Hepatic stellate cell (primary cell): Measurements from ENCODE around the gene PTPRD.
A peak's percentile ranks its signal among the peaks of the same experiment; 100 is the strongest.

ENCODE experiments used
- DNase-seq: peaks from one replicate; pipeline ENCODE4 v3.0.0; 2011; ENCODE audit warnings: low spot score

The PTPRD gene

GRCh38 chr9:8382777-8383527, 2229.8 kb downstream of the PTPRD start:
- DNase-seq, result no peak

- DNase-seq, result no peak
These were observed 2230.5 kb downstream of the PTPRD start for GRCh38 chr9:8382266-8382665.

- no peak for DNase-seq
These were observed 2231.2 kb downstream of the PTPRD start for GRCh38 chr9:8381601-8382000.

GRCh38 chr9:8374471-8374870, 2238.3 kb downstream of the PTPRD start:
- DNase-seq, result no peak

GRCh38 chr9:8371686-8372085, 2241.1 kb downstream of the PTPRD start:
- no peak for DNase-seq

GRCh38 chr9:8366161-8366926, 2246.5 kb downstream of the PTPRD start:
- no peak for DNase-seq

GRCh38 chr9:8365466-8366160, 2247.2 kb downstream of the PTPRD start:
- no peak for DNase-seq

- DNase-seq, result peak; percentile 0
These were observed 2247.8 kb downstream of the PTPRD start for GRCh38 chr9:8365029-8365428.

GRCh38 chr9:8364026-8364752, 2248.6 kb downstream of the PTPRD start:
- DNase-seq, result no peak

- DNase-seq, result no peak
These were observed 2250.6 kb downstream of the PTPRD start for GRCh38 chr9:8362250-8362649.

GRCh38 chr9:8361364-8361763, 2251.4 kb downstream of the PTPRD start:
- no peak for DNase-seq

- DNase-seq, result no peak
These were observed 2256.4 kb downstream of the PTPRD start for GRCh38 chr9:8356406-8356805.

GRCh38 chr9:8351436-8351835, 2261.4 kb downstream of the PTPRD start:
- no peak for DNase-seq

- DNase-seq, result no peak
These were observed 2262.9 kb downstream of the PTPRD start for GRCh38 chr9:8349901-8350300.

GRCh38 chr9:8349376-8349775, 2263.4 kb downstream of the PTPRD start:
- DNase-seq, result no peak

GRCh38 chr9:8348756-8349155, 2264.0 kb downstream of the PTPRD start:
- DNase-seq, result no peak

- DNase-seq, result no peak
These were observed 2266.5 kb downstream of the PTPRD start for GRCh38 chr9:8346296-8346695.

- no peak for DNase-seq
These were observed 2273.9 kb downstream of the PTPRD start for GRCh38 chr9:8338767-8339510.

- DNase-seq, result no peak
These were observed 2274.7 kb downstream of the PTPRD start for GRCh38 chr9:8337834-8338766.

GRCh38 chr9:8332871-8333270, 2279.9 kb downstream of the PTPRD start:
- no peak for DNase-seq

- no peak for DNase-seq
These were observed 2280.5 kb downstream of the PTPRD start for GRCh38 chr9:8332331-8332650.
